GM10266 (cell line): ENCODE data around the gene TTC22.

ENCODE experiments used
- DNase-seq: peaks from one replicate; pipeline ENCODE4 v3.0.0; 2012; ENCODE audit errors: extremely low spot score
- TF ChIP-seq, protein P1 (sequence below): IDR thresholded peaks from 2 replicates; pipeline ENCODE4 v1.5.1; 2012; ENCODE audit warnings: mild to moderate bottlenecking, low read depth; ENCODE audit not compliant: control insufficient read depth, insufficient read depth; ENCODE audit errors: missing control alignments

The TTC22 gene

DNA sequence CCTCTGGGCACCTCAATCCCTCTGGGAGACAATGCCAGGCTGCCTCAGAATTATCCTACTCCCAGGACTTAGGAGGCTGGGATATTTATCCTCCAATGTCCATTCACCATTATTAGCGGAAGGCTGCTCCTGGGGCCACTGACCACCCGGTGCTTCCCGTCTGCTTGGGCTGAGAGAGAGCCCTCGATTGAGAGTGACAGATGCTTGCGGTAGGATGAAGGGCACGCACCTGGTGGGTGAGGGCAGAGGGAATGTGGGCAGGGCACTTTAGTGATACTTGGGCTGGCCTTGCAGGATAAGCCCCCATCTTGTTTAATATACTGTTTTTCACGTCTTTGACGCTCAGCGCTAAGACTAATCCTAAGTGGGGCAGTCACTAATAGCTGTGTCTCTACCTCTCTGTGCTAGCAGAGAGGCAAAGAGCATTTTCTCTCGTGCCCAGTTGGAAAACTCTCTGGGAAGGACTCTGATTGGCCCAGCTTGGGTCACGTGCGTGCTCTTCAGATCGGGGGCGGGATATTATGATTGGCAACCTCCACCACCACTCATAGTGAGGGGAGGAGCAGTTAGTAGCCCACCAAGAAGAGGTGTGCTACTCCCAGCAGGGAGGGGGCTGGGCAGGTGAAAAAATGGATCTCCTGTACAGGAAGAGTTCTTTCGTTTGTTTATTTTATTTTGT lies 26.2 kb downstream of the TTC22 start:
- no peak for DNase-seq
- TF ChIP-seq, protein P1, sequence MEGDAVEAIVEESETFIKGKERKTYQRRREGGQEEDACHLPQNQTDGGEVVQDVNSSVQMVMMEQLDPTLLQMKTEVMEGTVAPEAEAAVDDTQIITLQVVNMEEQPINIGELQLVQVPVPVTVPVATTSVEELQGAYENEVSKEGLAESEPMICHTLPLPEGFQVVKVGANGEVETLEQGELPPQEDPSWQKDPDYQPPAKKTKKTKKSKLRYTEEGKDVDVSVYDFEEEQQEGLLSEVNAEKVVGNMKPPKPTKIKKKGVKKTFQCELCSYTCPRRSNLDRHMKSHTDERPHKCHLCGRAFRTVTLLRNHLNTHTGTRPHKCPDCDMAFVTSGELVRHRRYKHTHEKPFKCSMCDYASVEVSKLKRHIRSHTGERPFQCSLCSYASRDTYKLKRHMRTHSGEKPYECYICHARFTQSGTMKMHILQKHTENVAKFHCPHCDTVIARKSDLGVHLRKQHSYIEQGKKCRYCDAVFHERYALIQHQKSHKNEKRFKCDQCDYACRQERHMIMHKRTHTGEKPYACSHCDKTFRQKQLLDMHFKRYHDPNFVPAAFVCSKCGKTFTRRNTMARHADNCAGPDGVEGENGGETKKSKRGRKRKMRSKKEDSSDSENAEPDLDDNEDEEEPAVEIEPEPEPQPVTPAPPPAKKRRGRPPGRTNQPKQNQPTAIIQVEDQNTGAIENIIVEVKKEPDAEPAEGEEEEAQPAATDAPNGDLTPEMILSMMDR, result no peak

DNA sequence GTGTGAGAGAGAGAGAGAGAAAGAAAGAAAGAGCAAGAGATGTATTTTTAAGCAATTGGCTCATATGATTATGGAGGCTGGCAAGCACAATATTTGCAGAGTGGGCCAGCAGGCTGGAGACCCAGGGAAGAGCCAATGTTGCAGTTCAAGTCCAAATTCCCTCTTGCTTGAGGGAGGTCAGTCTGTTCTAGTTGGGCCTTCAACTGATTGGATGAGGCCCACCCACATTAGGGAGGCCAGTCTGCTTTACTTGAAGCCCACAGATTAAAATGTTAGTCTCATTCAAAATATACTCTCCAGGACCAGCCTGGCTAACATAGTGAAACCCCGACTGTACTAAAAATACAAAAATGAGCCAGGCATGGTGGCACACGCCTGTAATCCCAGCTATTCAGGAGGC lies 28.2 kb downstream of the TTC22 start:
- DNase-seq, result no peak
- TF ChIP-seq, protein P1, result no peak

DNA sequence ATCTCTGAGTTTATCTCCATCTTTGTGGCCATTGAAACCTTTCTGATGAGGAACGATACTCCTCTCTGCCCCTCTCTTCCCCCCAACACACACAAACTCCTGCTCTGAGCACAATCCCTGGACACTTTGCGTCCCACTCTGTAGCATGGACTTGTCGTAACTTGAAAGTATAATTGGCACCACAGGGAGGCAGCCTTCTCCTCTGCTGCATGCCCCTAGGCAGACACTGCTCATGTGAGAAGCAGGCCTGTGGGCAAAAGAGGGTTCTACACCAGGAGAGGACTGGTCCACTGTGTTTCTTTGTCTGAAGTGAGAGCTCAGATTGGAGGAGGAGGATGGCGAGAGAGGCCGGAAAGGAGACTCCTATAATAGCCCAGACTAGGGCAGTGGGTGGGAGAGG lies 33.0 kb downstream of the TTC22 start:
- DNase-seq, result no peak
- TF ChIP-seq, protein P1, result no peak

DNA sequence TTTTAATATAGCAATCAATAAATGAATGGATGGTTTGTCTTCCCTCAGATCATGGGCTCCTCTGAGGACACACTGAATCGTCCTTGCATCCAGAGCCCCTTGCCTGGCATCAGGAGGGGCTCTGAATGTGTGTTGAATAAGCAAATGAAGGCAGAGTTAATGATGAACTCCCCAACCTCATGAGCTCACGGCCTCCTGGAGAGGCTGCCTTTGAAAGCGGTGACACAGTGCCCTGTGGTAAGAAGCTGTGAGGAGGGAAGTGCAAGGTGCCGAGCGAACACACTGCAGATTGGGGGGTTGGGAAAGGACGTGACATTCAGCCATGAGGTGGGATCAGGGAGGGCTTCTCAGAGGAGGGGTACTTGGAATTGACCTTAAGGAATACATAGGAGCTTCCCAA lies 33.6 kb downstream of the TTC22 start:
- no peak for DNase-seq
- TF ChIP-seq, protein P1, result no peak

DNA sequence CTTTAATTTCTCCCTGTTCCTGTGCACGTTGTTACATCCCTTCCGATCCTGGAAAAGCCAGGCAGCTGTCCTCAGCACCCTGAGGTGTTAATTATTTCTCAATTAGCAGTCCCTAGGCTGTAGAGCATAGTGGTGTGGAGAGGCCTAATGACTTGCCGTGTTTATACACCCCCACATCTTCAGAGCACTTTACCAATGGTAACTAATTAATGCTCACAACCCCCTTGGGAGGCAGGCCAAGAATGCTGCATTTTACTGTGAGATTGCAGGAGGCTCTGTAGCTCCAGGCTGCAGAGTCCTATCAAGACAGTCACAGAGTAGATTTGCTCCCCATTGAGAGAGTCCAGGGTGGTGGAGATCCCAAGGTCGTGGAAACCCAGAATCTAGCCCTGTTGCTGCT lies 34.4 kb downstream of the TTC22 start:
- TF ChIP-seq, protein P1, result no peak

DNA sequence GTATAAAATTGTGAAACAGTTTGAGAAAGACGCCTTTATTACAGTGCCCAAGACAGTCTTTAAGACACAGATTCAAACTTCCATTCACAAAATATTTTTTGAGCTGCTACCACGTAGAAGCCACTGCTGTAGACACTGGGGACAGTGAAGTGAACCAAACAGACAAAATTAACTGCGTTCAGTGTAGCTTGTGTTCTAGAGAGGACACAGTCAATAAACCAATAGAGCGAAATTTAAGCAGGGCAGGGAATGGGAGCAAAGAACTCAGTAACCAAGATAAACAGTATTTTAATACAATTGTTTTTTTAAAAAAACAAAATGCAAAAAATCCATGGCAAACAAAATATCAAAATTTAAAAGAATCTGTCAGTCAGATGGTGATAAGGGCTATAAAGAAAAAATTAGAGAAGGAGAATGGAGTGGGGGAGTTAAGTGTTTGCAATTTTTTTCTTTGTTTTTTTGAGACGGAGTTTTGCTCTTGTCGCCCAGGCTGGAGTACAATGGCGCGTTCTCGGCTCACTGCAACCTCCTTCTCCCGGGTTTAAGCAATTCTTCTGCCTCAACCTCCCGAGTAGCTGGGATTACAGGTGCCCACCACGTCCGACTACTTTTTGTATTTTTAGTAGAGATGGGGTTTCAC lies 36.1 kb downstream of the TTC22 start:
- TF ChIP-seq, protein P1, result no peak
- no peak for DNase-seq

More for the DNA sequence above, 34.4 kb downstream of the TTC22 start:
- no peak for DNase-seq
